GM12873 (cell line): ENCODE results near the gene GJB3.

Experiments
- TF ChIP-seq, protein P1 (sequence below): IDR thresholded peaks from 2 replicates; pipeline ENCODE4 v1.5.1; 2012; ENCODE audit warnings: low read depth, mild to moderate bottlenecking, moderate library complexity, low read length, control low read depth; ENCODE audit not compliant: insufficient read depth; ENCODE audit errors: missing control alignments

GJB3 gene

DNA sequence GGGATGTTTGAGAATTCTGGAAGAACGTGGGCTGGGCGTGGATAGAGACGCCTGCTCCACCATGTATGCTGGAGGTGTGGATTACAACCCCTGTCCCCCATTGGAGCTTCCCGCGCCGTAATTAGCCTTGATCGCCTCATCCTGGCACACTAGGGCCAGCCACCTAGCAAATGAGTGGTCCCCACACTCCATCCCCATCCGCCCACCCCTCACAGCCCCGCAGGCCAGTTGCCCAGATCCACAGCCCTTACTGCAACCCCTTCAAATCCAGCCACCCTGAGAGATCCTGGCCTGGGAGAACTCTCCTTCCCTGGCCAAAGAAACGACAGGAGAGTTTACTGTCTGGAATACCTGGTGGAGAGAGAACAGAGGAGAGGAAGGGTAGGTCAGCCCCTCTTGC lies 11.4 kb downstream of the GJB3 start:
- TF ChIP-seq, protein P1, sequence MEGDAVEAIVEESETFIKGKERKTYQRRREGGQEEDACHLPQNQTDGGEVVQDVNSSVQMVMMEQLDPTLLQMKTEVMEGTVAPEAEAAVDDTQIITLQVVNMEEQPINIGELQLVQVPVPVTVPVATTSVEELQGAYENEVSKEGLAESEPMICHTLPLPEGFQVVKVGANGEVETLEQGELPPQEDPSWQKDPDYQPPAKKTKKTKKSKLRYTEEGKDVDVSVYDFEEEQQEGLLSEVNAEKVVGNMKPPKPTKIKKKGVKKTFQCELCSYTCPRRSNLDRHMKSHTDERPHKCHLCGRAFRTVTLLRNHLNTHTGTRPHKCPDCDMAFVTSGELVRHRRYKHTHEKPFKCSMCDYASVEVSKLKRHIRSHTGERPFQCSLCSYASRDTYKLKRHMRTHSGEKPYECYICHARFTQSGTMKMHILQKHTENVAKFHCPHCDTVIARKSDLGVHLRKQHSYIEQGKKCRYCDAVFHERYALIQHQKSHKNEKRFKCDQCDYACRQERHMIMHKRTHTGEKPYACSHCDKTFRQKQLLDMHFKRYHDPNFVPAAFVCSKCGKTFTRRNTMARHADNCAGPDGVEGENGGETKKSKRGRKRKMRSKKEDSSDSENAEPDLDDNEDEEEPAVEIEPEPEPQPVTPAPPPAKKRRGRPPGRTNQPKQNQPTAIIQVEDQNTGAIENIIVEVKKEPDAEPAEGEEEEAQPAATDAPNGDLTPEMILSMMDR: no peak

DNA sequence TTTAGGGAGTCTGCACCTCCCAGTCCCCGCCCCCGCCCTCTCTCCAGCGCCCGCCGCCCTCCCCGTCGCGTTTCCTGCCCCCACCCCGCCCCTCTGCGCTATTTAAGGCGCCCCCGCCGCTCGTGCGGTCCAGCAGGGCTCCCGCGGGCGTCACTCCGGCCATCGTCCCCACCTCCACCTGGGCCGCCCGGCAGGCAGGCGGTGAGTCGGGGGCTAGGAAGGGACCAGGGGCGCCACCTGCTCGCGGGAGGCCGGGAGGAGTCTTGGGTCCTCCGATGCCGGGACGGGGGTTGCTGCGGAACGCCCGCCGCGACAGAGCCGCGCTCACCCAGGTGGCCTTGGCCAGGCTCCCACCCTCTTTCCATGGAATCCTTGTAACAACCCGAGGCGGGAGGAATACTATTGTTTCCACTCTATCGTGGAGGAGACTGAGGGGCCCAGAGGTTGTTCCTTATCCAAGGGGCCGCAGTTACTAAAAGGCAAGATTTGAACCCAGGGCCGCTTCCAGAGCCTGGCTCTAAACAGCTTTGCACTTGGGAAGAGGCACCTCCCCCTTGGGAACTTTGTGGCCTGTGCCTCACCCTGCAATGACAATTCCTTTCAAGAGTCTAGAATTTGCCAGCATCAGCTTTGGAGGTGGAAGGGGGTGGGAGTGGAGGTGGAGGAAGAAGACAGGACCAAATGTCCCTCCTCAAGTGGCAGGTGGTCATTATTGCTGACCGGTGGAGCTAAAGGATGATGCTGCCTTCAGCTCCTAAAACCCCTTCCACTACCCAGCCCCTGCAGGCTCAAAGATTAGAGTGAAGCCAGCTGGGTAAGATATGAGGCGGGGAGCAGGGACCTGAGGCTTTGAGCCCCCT lies 12.1 kb downstream of the GJB3 start, which contains the start of gene GJA4:
Gene GJA4, plus strand, starts transcription at position 132 of the 860 bp plus-strand sequence. CDS start 1,215 bp downstream, outside the sequence.
- TF ChIP-seq, protein P1: no peak

DNA sequence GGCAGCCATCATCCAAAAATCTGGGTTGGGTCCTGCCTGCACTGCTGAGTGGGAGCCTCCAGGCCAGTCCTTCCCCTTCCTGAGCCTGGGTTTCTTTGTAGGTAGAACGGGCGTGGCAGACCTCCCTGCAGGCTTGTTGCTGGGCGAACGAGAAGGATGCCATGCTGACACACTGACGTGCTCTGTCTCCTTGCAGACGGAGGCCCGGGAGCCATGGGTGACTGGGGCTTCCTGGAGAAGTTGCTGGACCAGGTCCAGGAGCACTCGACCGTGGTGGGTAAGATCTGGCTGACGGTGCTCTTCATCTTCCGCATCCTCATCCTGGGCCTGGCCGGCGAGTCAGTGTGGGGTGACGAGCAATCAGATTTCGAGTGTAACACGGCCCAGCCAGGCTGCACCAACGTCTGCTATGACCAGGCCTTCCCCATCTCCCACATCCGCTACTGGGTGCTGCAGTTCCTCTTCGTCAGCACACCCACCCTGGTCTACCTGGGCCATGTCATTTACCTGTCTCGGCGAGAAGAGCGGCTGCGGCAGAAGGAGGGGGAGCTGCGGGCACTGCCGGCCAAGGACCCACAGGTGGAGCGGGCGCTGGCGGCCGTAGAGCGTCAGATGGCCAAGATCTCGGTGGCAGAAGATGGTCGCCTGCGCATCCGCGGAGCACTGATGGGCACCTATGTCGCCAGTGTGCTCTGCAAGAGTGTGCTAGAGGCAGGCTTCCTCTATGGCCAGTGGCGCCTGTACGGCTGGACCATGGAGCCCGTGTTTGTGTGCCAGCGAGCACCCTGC lies 13.2 kb downstream of the GJB3 start:
- TF ChIP-seq, protein P1: no peak

GRCh38 chr1:34794790-34795180 lies 13.8 kb downstream of the GJB3 start:
- TF ChIP-seq, protein P1: no peak

- TF ChIP-seq, protein P1: no peak
Measured at GRCh38 chr1:34795916-34796315, 14.9 kb downstream of the GJB3 start.

DNA sequence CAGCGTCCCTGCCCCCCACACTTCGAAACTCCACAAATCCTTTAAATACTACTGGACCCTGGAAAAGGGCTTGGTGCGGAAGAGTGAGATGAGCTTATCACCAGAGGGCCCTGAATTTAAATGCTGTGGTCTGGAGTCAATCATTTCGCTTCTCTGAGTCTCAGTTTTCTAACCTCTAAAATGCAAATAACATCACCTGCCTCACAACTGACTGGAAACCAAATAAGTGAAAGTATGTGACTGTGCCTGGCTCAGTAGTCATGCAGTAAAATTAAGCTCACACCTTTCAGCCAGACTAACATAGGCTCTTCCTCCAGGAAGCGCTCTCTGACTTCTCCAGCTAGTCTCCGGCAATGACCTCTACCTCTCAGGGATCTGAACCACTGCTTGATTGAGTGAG lies 16.0 kb downstream of the GJB3 start:
- TF ChIP-seq, protein P1: no peak

DNA sequence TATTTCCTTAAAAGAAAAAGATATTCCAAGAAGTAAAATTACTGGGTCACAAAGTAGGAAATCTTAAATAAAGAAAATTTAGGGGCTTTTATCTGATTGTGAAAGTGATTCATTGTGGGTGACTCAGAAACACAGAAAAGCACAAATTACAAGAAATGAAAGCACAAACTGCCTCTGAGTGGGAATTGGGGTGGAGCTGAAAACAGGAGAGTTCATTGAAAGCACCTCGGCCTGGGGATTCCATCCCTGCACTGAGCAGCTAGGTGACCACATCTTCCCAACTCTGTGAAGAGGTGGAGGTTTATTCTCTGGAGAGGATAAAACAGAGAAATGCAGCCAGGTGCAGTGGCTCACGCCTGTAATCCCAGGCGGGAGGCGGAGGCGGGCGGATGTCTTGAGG lies 19.2 kb downstream of the GJB3 start:
- TF ChIP-seq, protein P1: no peak
